Astrocyte (in vitro differentiated cells and primary cell): ENCODE measurements around the gene ZNF101. TPM values are rescaled to one million over a fixed set of nuclear protein-coding genes. Genes with fewer than 3 reads are reported as not detected.

Experiments
- DNase-seq: peaks from one replicate; pipeline ENCODE4 v3.0.0-alpha.2; 2010; ENCODE audit warnings: low read depth
- FAIRE-seq: peaks from 2 replicates; lab custom pipeline; 2011; peaks lifted over from hg19 to GRCh38; lab: Jason Lieb, UNC
- H2AFZ ChIP-seq: 2 replicates; pipeline ENCODE4 v1.6.0; 2012; ENCODE audit warnings: low read depth, low read length, inconsistent platforms
- H3K27ac ChIP-seq: 2 replicates; pipeline ENCODE4 v1.5.1; 2011; ENCODE audit warnings: low read depth, low read length, inconsistent platforms
- H3K27me3 ChIP-seq: 2 replicates; pipeline ENCODE4 v1.6.0; 2011; ENCODE audit warnings: low read length, inconsistent platforms; ENCODE audit not compliant: insufficient read depth
- H3K36me3 ChIP-seq: 2 replicates; pipeline ENCODE4 v1.5.1; 2011; ENCODE audit warnings: low read length, inconsistent platforms; ENCODE audit not compliant: insufficient read depth
- H3K4me1 ChIP-seq: 2 replicates; pipeline ENCODE4 v1.5.1; 2011; ENCODE audit warnings: low read length, inconsistent platforms; ENCODE audit not compliant: insufficient read depth
- H3K4me2 ChIP-seq: 2 replicates; pipeline ENCODE4 v1.6.0; 2012; ENCODE audit warnings: low read length, inconsistent platforms
- H3K4me3 ChIP-seq: 2 replicates; pipeline ENCODE4 v1.5.1; 2011; ENCODE audit warnings: low read depth, mild to moderate bottlenecking, low read length, inconsistent platforms; ENCODE audit not compliant: insufficient read depth
- H3K79me2 ChIP-seq: 2 replicates; pipeline ENCODE4 v1.6.0; 2012; ENCODE audit warnings: mild to moderate bottlenecking, low read length, inconsistent platforms; ENCODE audit not compliant: insufficient read depth
- H3K9ac ChIP-seq: 2 replicates; pipeline ENCODE4 v1.6.0; 2012; ENCODE audit warnings: mild to moderate bottlenecking, low read length, inconsistent platforms
- H3K9me3 ChIP-seq: 2 replicates; pipeline ENCODE4 v1.5.1; 2012; ENCODE audit warnings: low read depth, mild to moderate bottlenecking, low read length, inconsistent platforms; ENCODE audit not compliant: insufficient read depth
- H4K20me1 ChIP-seq: 2 replicates; pipeline ENCODE4 v1.6.0; 2012; ENCODE audit warnings: low read length, inconsistent platforms; ENCODE audit not compliant: insufficient read depth
- H3K27ac Mint-ChIP-seq: one replicate; pipeline ENCODE4 v1.8.0; 2021; ENCODE audit warnings: mild to moderate bottlenecking, mixed read lengths; ENCODE audit not compliant: unreplicated experiment
- H3K27me3 Mint-ChIP-seq: one replicate; pipeline ENCODE4 v1.8.0; 2021; ENCODE audit warnings: low read depth, mixed read lengths; ENCODE audit not compliant: unreplicated experiment
- H3K36me3 Mint-ChIP-seq: one replicate; pipeline ENCODE4 v1.8.0; 2021; ENCODE audit warnings: low read depth, mixed read lengths; ENCODE audit not compliant: unreplicated experiment
- H3K4me1 Mint-ChIP-seq: one replicate; pipeline ENCODE4 v1.8.0; 2021; ENCODE audit warnings: low read depth, mixed read lengths; ENCODE audit not compliant: unreplicated experiment
- H3K4me3 Mint-ChIP-seq: one replicate; pipeline ENCODE4 v1.8.0; 2021; ENCODE audit warnings: mild to moderate bottlenecking, moderate library complexity, mixed read lengths; ENCODE audit not compliant: unreplicated experiment
- H3K9me3 Mint-ChIP-seq: one replicate; pipeline ENCODE4 v1.8.0; 2021; ENCODE audit warnings: mild to moderate bottlenecking, mixed read lengths; ENCODE audit not compliant: unreplicated experiment
- EZH2 ChIP-seq: IDR thresholded peaks from 2 replicates; pipeline ENCODE4 v1.6.1; 2012; ENCODE audit warnings: mild to moderate bottlenecking, low read length, inconsistent platforms; ENCODE audit not compliant: insufficient read depth
- total RNA-seq: library from RNA; stranded (reverse); gene quantifications from 2 replicates; pipeline ENCODE4 v1.2.1, GENCODE V29; 2021
- TF ChIP-seq, protein P1 (sequence below): IDR thresholded peaks from 2 replicates; pipeline ENCODE4 v1.5.1; 2011; ENCODE audit warnings: low read depth, mild to moderate bottlenecking, inconsistent platforms, low read length, moderate library complexity; ENCODE audit not compliant: insufficient read depth

ZNF101 gene
- total RNA-seq, 1 donor from 2014 or later, result 8.9 TPM

DNA sequence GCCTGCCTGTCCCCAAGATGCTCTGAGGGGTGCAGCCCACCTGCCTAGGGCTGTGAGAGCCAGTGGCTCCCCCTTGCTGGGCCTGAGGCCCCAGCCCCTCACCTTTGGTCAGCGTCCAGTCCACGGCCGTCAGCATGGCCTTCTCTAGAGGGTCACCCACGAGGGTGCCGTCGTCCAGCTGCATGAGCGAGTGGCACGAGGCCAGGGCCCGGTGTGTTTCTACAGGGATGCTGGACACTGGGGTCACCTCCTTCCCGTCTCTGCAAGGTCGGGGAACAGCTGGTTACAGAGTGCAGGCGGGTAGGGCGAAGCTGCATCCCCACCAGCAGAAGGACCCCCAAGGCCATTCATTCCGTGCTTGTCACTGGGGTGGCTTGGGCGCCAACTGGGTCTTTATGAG lies 14.2 kb upstream of the ZNF101 start:
- H3K9me3 ChIP-seq, result no peaks in the 10 kb centered on the region
- no peak overlapping the region for H2AFZ ChIP-seq
- peaks cover 34% of the 10 kb centered on the region for H3K36me3 ChIP-seq
- no peak overlapping the region for H3K4me3 Mint-ChIP-seq
- H3K9me3 Mint-ChIP-seq, result no peaks in the 10 kb centered on the region
- no peak overlapping the region for H3K27ac ChIP-seq
- no peak overlapping the region for H3K27ac Mint-ChIP-seq
- H3K36me3 Mint-ChIP-seq, result peaks cover 15% of the 10 kb centered on the region
- H3K27me3 ChIP-seq, result no peaks in the 10 kb centered on the region
- DNase-seq (no peak), FAIRE-seq (no peak)
- no peaks in the 10 kb centered on the region for H3K4me1 Mint-ChIP-seq
- H3K4me1 ChIP-seq, result no peaks in the 10 kb centered on the region
- H3K79me2 ChIP-seq, result peaks cover 6% of the 10 kb centered on the region
- no peak overlapping the region for H3K4me3 ChIP-seq
- H3K9ac ChIP-seq, result no peak overlapping the region
- TF ChIP-seq, protein P1, sequence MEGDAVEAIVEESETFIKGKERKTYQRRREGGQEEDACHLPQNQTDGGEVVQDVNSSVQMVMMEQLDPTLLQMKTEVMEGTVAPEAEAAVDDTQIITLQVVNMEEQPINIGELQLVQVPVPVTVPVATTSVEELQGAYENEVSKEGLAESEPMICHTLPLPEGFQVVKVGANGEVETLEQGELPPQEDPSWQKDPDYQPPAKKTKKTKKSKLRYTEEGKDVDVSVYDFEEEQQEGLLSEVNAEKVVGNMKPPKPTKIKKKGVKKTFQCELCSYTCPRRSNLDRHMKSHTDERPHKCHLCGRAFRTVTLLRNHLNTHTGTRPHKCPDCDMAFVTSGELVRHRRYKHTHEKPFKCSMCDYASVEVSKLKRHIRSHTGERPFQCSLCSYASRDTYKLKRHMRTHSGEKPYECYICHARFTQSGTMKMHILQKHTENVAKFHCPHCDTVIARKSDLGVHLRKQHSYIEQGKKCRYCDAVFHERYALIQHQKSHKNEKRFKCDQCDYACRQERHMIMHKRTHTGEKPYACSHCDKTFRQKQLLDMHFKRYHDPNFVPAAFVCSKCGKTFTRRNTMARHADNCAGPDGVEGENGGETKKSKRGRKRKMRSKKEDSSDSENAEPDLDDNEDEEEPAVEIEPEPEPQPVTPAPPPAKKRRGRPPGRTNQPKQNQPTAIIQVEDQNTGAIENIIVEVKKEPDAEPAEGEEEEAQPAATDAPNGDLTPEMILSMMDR, result no peak
- no peak for TF ChIP-seq EZH2
- H3K4me2 ChIP-seq, result no peak overlapping the region
- peaks cover 23% of the 10 kb centered on the region for H4K20me1 ChIP-seq
- no peaks in the 10 kb centered on the region for H3K27me3 Mint-ChIP-seq

DNA sequence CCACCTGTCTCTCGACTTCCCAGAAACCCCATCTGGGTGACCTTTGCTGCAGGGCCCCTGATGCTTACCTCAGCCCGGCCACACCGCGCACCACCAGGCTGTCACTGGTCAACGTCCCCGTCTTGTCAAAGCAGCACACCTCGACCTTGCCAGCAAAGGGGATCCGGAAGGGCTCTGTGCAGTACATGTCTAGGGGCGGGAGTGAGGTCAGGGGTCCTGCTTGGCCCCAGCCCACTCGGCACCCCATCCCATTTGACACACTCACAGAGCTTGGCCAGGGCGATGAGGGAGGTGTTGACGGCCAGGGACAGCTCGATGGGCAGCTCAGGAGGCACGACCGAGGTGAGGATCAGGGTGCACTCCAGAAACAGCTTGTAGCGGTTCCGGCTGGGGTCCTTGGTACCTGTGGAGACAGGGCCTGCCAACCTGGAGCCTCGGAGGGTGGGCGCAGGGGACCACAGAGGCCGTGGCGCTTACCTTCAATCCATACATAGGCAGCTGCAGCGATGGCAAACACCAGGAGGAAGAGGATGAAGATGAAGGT lies 13.5 kb upstream of the ZNF101 start:
- TF ChIP-seq, protein P1, result no peak
- no peak for TF ChIP-seq EZH2
- FAIRE-seq, result no peak

DNA sequence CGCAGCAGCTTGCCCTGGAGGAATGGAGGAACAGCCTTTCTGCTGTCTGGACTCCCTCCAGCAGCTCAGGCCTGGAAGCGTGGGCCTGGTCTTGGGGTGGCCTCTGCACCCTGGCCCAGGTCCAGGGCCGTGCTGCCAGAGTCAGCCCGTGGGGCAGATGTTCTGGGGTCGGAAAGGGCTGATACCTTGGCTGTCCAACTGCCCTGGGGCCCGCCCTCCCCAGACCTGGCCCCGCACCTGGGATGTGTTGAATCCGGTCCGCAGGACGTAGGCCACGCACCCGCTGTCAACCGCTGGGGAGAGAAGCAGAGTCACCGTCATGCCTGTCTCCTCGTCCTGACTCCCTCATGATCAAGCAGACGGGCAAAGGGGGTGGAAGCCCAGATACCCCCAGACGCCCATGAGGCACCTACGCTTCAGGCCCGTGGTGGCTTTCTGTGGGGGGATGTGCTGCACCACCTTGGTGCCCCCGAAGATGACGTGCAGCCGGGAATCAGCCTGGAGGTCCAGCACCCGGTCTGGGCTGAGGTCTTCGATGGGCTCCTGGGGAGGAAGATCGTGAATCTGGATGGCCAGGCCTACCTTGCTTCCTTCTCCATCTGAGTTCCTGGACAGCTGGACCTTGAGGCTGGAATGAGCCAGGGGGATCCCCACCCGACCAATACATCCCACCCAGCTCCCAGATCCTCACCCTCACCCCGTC lies 12.8 kb upstream of the ZNF101 start:
- H4K20me1 ChIP-seq, result peaks cover 31% of the 10 kb centered on the region
- TF ChIP-seq, protein P1, result no peak
- no peak for TF ChIP-seq EZH2
- peaks cover 34% of the 10 kb centered on the region for H3K36me3 ChIP-seq
- H3K79me2 ChIP-seq, result peaks cover 15% of the 10 kb centered on the region
- H3K9me3 ChIP-seq, result no peaks in the 10 kb centered on the region
- no peaks in the 10 kb centered on the region for H3K27me3 ChIP-seq
- Mint-ChIP-seq H3K4me1 (no peaks in the 10 kb centered on the region), H3K27ac (no peak overlapping the region), H3K9me3 (no peaks in the 10 kb centered on the region), H3K4me3 (no peak overlapping the region), H3K36me3 (peaks cover 13% of the 10 kb centered on the region), H3K27me3 (no peaks in the 10 kb centered on the region)
- no peak overlapping the region for H2AFZ ChIP-seq
- no peak overlapping the region for H3K4me2 ChIP-seq
- DNase-seq (no peak), FAIRE-seq (no peak)
- H3K27ac ChIP-seq, result no peak overlapping the region
- H3K9ac ChIP-seq, result no peak overlapping the region
- H3K4me1 ChIP-seq, result no peaks in the 10 kb centered on the region
- no peak overlapping the region for H3K4me3 ChIP-seq

More for the DNA sequence above, 13.5 kb upstream of the ZNF101 start:
- Histone ChIP-seq H3K4me1 (no peaks in the 10 kb centered on the region), H3K27ac (no peak overlapping the region), H4K20me1 (peaks cover 29% of the 10 kb centered on the region), H3K4me2 (no peak overlapping the region), H3K79me2 (peaks cover 13% of the 10 kb centered on the region), H3K9ac (no peak overlapping the region), H3K4me3 (no peak overlapping the region), H3K36me3 (peaks cover 34% of the 10 kb centered on the region), H2AFZ (no peak overlapping the region), H3K9me3 (no peaks in the 10 kb centered on the region), H3K27me3 (no peaks in the 10 kb centered on the region)
- Mint-ChIP-seq H3K36me3 (peaks cover 15% of the 10 kb centered on the region), H3K27ac (no peak overlapping the region), H3K4me3 (no peak overlapping the region), H3K27me3 (no peaks in the 10 kb centered on the region), H3K9me3 (no peaks in the 10 kb centered on the region), H3K4me1 (no peaks in the 10 kb centered on the region)
- no peak for DNase-seq
